Measurements from ENCODE around the gene GAK. TPM values are rescaled to one million over a fixed set of nuclear protein-coding genes. Genes with fewer than 3 reads are reported as not detected.

GAK gene
- total RNA-seq, 1 donor from 2014 or later: 27.6 TPM

- H4K20me1 ChIP-seq (ENCODE audit: low read depth): no peaks in the 10 kb centered on the region
- H3K9ac ChIP-seq: no peak overlapping the region
- no peaks in the 10 kb centered on the region for H3K27me3 ChIP-seq
- H2AFZ ChIP-seq (replicated peaks): no peak overlapping the region
- H3K9me3 ChIP-seq (ENCODE audit: low read depth): no peaks in the 10 kb centered on the region
- no peaks in the 10 kb centered on the region for H3K4me1 ChIP-seq
- no peaks in the 10 kb centered on the region for H3K36me3 ChIP-seq
- Mint-ChIP-seq H3K4me3 (no peak overlapping the region), H3K27ac (no peak overlapping the region), H3K4me1 (peaks cover 3% of the 10 kb centered on the region), H3K36me3 (peaks cover 6% of the 10 kb centered on the region), H3K27me3 (ENCODE audit: insufficient read depth, low read depth) (peaks cover 3% of the 10 kb centered on the region), H3K9me3 (no peaks in the 10 kb centered on the region)
- H3F3A ChIP-seq (ENCODE audit: low read depth): no peaks in the 10 kb centered on the region
- H3K4me2 ChIP-seq: no peak overlapping the region
- no peaks in the 10 kb centered on the region for H3K79me2 ChIP-seq (ENCODE audit: low read depth)
- H3K4me3 ChIP-seq: no peak overlapping the region
- H3K27ac ChIP-seq: no peak overlapping the region
- TF ChIP-seq, protein P1, sequence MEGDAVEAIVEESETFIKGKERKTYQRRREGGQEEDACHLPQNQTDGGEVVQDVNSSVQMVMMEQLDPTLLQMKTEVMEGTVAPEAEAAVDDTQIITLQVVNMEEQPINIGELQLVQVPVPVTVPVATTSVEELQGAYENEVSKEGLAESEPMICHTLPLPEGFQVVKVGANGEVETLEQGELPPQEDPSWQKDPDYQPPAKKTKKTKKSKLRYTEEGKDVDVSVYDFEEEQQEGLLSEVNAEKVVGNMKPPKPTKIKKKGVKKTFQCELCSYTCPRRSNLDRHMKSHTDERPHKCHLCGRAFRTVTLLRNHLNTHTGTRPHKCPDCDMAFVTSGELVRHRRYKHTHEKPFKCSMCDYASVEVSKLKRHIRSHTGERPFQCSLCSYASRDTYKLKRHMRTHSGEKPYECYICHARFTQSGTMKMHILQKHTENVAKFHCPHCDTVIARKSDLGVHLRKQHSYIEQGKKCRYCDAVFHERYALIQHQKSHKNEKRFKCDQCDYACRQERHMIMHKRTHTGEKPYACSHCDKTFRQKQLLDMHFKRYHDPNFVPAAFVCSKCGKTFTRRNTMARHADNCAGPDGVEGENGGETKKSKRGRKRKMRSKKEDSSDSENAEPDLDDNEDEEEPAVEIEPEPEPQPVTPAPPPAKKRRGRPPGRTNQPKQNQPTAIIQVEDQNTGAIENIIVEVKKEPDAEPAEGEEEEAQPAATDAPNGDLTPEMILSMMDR (IDR thresholded peaks at IDR 0.05): no peak
- no peak for TF ChIP-seq EZH2 (IDR thresholded peaks at IDR 0.05)
- no peak for TF ChIP-seq EZH2phosphoT487 (IDR thresholded peaks at IDR 0.05)
- no peak for DNase-seq (ENCODE audit: low spot score)
These were observed 28.7 kb upstream of the GAK start for GRCh38 chr4:960636-961350.

DNA sequence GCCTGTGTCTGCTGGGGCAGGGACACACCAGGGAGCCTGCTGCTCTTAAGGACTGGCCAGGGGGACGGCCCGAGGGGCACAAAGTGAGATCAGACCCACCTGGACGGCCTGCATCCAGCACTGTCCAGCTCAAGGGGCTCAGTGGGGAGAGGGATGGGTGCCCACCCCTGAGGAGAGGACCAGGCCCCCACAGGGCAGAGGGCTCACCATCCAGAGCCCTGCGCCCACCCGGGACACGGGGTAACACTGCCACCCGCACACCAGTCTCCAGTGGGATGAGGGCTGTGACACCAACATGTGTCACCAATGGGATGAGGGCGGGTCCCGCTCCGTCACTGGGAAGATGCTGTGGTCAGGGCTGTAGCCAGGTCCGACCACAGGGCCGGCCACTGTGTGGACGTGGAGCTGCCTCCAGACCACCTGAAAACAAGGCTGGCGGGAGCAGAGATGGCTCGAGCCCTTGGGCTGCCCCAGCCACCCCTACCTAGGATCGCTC lies 28.1 kb upstream of the GAK start:
- H3K4me1 Mint-ChIP-seq: peaks cover 3% of the 10 kb centered on the region
- Histone ChIP-seq H4K20me1 (ENCODE audit: low read depth) (no peaks in the 10 kb centered on the region), H3K27ac (no peak overlapping the region), H3K36me3 (no peaks in the 10 kb centered on the region), H3K4me1 (no peaks in the 10 kb centered on the region), H3K79me2 (ENCODE audit: low read depth) (no peaks in the 10 kb centered on the region), H3K4me2 (no peak overlapping the region), H3K9ac (no peak overlapping the region), H3F3A (ENCODE audit: low read depth) (no peaks in the 10 kb centered on the region), H3K9me3 (ENCODE audit: low read depth) (no peaks in the 10 kb centered on the region), H3K4me3 (no peak overlapping the region), H3K27me3 (no peaks in the 10 kb centered on the region), H2AFZ (replicated peaks) (no peak overlapping the region)
- H3K4me3 Mint-ChIP-seq: no peak overlapping the region
- H3K27me3 Mint-ChIP-seq (ENCODE audit: insufficient read depth, low read depth): peaks cover 3% of the 10 kb centered on the region
- no peak overlapping the region for H3K27ac Mint-ChIP-seq
- H3K36me3 Mint-ChIP-seq: peaks cover 6% of the 10 kb centered on the region
- no peaks in the 10 kb centered on the region for H3K9me3 Mint-ChIP-seq
- TF ChIP-seq, protein P1 (IDR thresholded peaks at IDR 0.05): no peak
- no peak for TF ChIP-seq EZH2 (IDR thresholded peaks at IDR 0.05)
- no peak for TF ChIP-seq EZH2phosphoT487 (IDR thresholded peaks at IDR 0.05)
- DNase-seq (ENCODE audit: low spot score): no peak

DNA sequence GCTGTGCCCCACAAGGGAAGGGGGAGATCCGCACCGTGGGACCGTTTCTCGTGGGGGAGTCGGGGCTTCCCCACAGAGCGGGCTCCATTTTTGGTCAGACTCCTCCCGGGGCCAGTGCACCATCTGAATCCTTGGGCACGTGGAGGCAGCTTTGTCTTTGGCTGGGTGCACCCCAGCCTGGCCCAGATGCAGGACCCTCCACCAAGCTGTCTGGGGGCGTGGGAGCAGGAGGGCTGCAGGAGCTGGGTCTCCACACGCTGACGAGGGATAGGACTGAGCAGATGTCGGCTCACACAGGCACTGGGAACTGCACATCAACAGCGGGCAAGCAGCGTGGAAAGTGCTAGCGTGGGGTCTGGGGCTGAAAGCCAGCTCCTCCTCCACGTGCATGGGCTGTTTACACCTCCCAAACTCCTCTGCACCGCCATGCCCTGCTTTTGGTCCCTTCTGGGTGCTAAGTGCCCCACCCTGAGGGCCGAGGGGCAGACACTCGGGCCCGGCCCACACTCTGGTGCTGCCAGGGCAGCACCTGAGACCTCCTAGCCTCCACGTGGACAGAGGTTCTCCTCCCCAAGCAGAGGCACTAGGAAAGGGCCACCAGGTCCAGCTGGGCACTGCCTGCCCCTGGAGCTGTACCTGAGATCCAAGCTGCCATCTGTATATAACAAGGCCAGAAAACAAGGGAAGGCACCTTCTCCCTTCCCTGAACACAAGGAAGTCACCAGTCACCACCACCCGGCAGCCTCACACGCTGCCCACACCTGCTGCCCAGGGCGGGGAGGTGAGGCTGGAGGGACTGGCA lies 27.4 kb upstream of the GAK start:
- no peaks in the 10 kb centered on the region for H3K79me2 ChIP-seq (ENCODE audit: low read depth)
- no peak overlapping the region for H3K4me3 Mint-ChIP-seq
- H3K4me1 ChIP-seq: no peaks in the 10 kb centered on the region
- H3K36me3 ChIP-seq: no peaks in the 10 kb centered on the region
- H3F3A ChIP-seq (ENCODE audit: low read depth): no peaks in the 10 kb centered on the region
- no peaks in the 10 kb centered on the region for H4K20me1 ChIP-seq (ENCODE audit: low read depth)
- H3K36me3 Mint-ChIP-seq: peaks cover 10% of the 10 kb centered on the region
- H3K4me3 ChIP-seq: no peak overlapping the region
- H3K9me3 Mint-ChIP-seq: no peaks in the 10 kb centered on the region
- no peaks in the 10 kb centered on the region for H3K9me3 ChIP-seq (ENCODE audit: low read depth)
- TF ChIP-seq, protein P1 (IDR thresholded peaks at IDR 0.05): no peak
- TF ChIP-seq EZH2phosphoT487 (IDR thresholded peaks at IDR 0.05): no peak
- peaks cover 3% of the 10 kb centered on the region for H3K27me3 Mint-ChIP-seq (ENCODE audit: insufficient read depth, low read depth)
- no peak overlapping the region for H3K9ac ChIP-seq
- H3K27ac ChIP-seq: no peak overlapping the region
- H3K27ac Mint-ChIP-seq: no peak overlapping the region
- DNase-seq (ENCODE audit: low spot score): no peak
- no peak overlapping the region for H2AFZ ChIP-seq (replicated peaks)
- no peak overlapping the region for H3K4me2 ChIP-seq
- H3K4me1 Mint-ChIP-seq: peaks cover 3% of the 10 kb centered on the region
- no peaks in the 10 kb centered on the region for H3K27me3 ChIP-seq
